NCI-H526 treated with DMSO at 0.1 percent for 48 hours (cell line): ENCODE data around the gene ANKRD33B.
"Not testable (repeated sequence)": the region's sequence is repeated elsewhere in the genome, so short reads cannot be mapped to it uniquely, and the experiment has no call there.

ENCODE experiments used
- DNase-seq: peaks from one replicate; lab custom pipeline; 2025; lab: John Stamatoyannopoulos, UW

The ANKRD33B gene

GRCh38 chr5:10617103-10617502 is 53.2 kb downstream of the ANKRD33B start:
- no peak for DNase-seq

- DNase-seq: no peak
Measured at GRCh38 chr5:10618311-10618710, 54.4 kb downstream of the ANKRD33B start.

GRCh38 chr5:10619649-10620048 is 55.8 kb downstream of the ANKRD33B start:
- no peak for DNase-seq

- no peak for DNase-seq
Measured at GRCh38 chr5:10620346-10620745, 56.5 kb downstream of the ANKRD33B start.

GRCh38 chr5:10621832-10622231 is 58.0 kb downstream of the ANKRD33B start:
- no peak for DNase-seq

- no peak for DNase-seq
Measured at GRCh38 chr5:10622810-10623209, 58.9 kb downstream of the ANKRD33B start.

- DNase-seq: no peak
Measured at GRCh38 chr5:10623305-10623910, 59.5 kb downstream of the ANKRD33B start.

- no peak for DNase-seq
Measured at GRCh38 chr5:10624206-10624605, 60.3 kb downstream of the ANKRD33B start.

- no peak for DNase-seq
Measured at GRCh38 chr5:10624679-10625078, 60.8 kb downstream of the ANKRD33B start.

- no peak for DNase-seq
Measured at GRCh38 chr5:10625700-10626472, 62.0 kb downstream of the ANKRD33B start.

GRCh38 chr5:10626473-10627013 is 62.7 kb downstream of the ANKRD33B start:
- no peak for DNase-seq

GRCh38 chr5:10627160-10627701 is 63.4 kb downstream of the ANKRD33B start:
- no peak for DNase-seq

- no peak for DNase-seq
Measured at GRCh38 chr5:10628601-10629000, 64.7 kb downstream of the ANKRD33B start.

- no peak for DNase-seq
Measured at GRCh38 chr5:10629682-10630081, 65.8 kb downstream of the ANKRD33B start.

- DNase-seq: no peak
Measured at GRCh38 chr5:10630126-10630525, 66.3 kb downstream of the ANKRD33B start.

- not testable (repeated sequence) for DNase-seq
Measured at GRCh38 chr5:10630744-10631143, 66.9 kb downstream of the ANKRD33B start.

GRCh38 chr5:10631316-10631996 is 67.6 kb downstream of the ANKRD33B start:
- DNase-seq: no peak

GRCh38 chr5:10632110-10632761 is 68.4 kb downstream of the ANKRD33B start:
- DNase-seq: peak; percentile 12

- DNase-seq: no peak
Measured at GRCh38 chr5:10633271-10634049, 69.6 kb downstream of the ANKRD33B start.

- DNase-seq: no peak
Measured at GRCh38 chr5:10634050-10634449, 70.2 kb downstream of the ANKRD33B start.

- no peak for DNase-seq
Measured at GRCh38 chr5:10634562-10634961, 70.7 kb downstream of the ANKRD33B start.
